H1 (cell line): ENCODE data around the gene CROCC2. TPM values are rescaled to one million over a fixed set of nuclear protein-coding genes. Genes with fewer than 3 reads are reported as not detected.

ENCODE experiments used
- CTCF ChIA-PET: fragments of 300-600 bp; sonication (Branson Sonifier 250); formaldehyde crosslinking; loops from one replicate; lab custom pipeline; 2021; ENCODE audit not compliant: partially characterized antibody; lab: Charles Lee
- POLR2A ChIA-PET: fragments of 300-600 bp; sonication (Branson Sonifier 250); formaldehyde crosslinking; loops from one replicate; lab custom pipeline; 2021; ENCODE audit warnings: inconsistent platforms; ENCODE audit not compliant: partially characterized antibody; lab: Charles Lee
- DNase-seq, 2 experiments: peaks; one replicate each; pipeline versions ENCODE4 v3.0.0 to v3.0.0-alpha.2; 2010 to 2022; ENCODE audit warnings: low spot score in 2 of 2, low read depth in 1 of 2, mixed read lengths in 1 of 2
- FAIRE-seq: peaks from 2 replicates; lab custom pipeline; 2011; peaks lifted over from hg19 to GRCh38; lab: Jason Lieb, UNC
- H2AFZ ChIP-seq: 2 replicates; pipeline ENCODE4 v1.8.1; 2012; ENCODE audit warnings: low read length, inconsistent platforms
- H2AK5ac ChIP-seq: 2 replicates; pipeline ENCODE4 v1.6.1; 2013; ENCODE audit warnings: low read depth, low read length
- H2BK120ac ChIP-seq: replicated peaks from 2 replicates; pipeline ENCODE3; 2013; ENCODE audit warnings: low read depth, low read length, inconsistent platforms
- H2BK12ac ChIP-seq: 2 replicates; pipeline ENCODE4 v1.6.1; 2013; ENCODE audit warnings: low read depth, low read length
- H2BK15ac ChIP-seq: 2 replicates; pipeline ENCODE4 v1.6.1; 2013; ENCODE audit warnings: low read length
- H2BK20ac ChIP-seq: 2 replicates; pipeline ENCODE4 v1.6.1; 2013; ENCODE audit warnings: low read length
- H2BK5ac ChIP-seq: 2 replicates; pipeline ENCODE4 v1.6.1; 2013; ENCODE audit warnings: low read depth, low read length
- H3K14ac ChIP-seq: 2 replicates; pipeline ENCODE4 v1.6.1; 2013; ENCODE audit warnings: inconsistent platforms; ENCODE audit not compliant: insufficient read length
- H3K18ac ChIP-seq: 2 replicates; pipeline ENCODE4 v1.6.1; 2013; ENCODE audit warnings: low read length; ENCODE audit errors: extremely low read depth
- H3K23ac ChIP-seq: 2 replicates; pipeline ENCODE4 v1.6.1; 2013; ENCODE audit warnings: inconsistent platforms; ENCODE audit not compliant: insufficient read length
- H3K23me2 ChIP-seq: 2 replicates; pipeline ENCODE4 v1.6.1; 2013; ENCODE audit warnings: low read depth, low read length
- H3K27ac ChIP-seq: 2 replicates; pipeline ENCODE4 v1.6.1; 2011; ENCODE audit warnings: low read depth, low read length, inconsistent platforms
- H3K27me3 ChIP-seq, 4 experiments: replicated peaks in 1 of 4; 1 replicate in 1 of 4; 2 replicates in 3 of 4; pipeline versions ENCODE4 v1.6.1 to v1.8.1; 2011 to 2013; ENCODE audit warnings: low read length in 3 of 4, mild to moderate bottlenecking in 3 of 4, inconsistent platforms in 2 of 4, mixed read lengths in 2 of 4, moderate library complexity in 1 of 4; ENCODE audit not compliant: control insufficient read depth in 3 of 4, insufficient read depth in 3 of 4; ENCODE audit errors: extremely low read depth in 1 of 4
- H3K36me3 ChIP-seq, 4 experiments: 2 replicates each; pipeline versions ENCODE4 v1.6.1 to v1.8.1; 2011 to 2013; ENCODE audit warnings: mild to moderate bottlenecking in 4 of 4, low read length in 3 of 4, moderate library complexity in 2 of 4, control low read depth in 1 of 4, inconsistent platforms in 1 of 4; ENCODE audit not compliant: insufficient read depth in 4 of 4, control insufficient read depth in 2 of 4
- H3K4ac ChIP-seq: replicated peaks from 2 replicates; pipeline ENCODE3; 2013; ENCODE audit warnings: low read length, low read depth, mixed read lengths, inconsistent platforms; ENCODE audit not compliant: insufficient read length
- H3K4me1 ChIP-seq, 4 experiments: replicated peaks in 1 of 4; 1 replicate in 1 of 4; 2 replicates in 3 of 4; pipeline versions ENCODE4 v1.6.1 to v1.8.1; 2011 to 2013; ENCODE audit warnings: low read length in 3 of 4, inconsistent platforms in 2 of 4, mixed read lengths in 1 of 4; ENCODE audit not compliant: insufficient read depth in 4 of 4, control insufficient read depth in 3 of 4
- H3K4me2 ChIP-seq, 2 experiments: 2 replicates each; pipeline versions ENCODE4 v1.6.1 to v1.8.1; 2011 to 2013; ENCODE audit warnings: low read depth in 2 of 2, low read length in 2 of 2, control low read depth in 1 of 2, inconsistent platforms in 1 of 2, mild to moderate bottlenecking in 1 of 2; ENCODE audit not compliant: insufficient read depth in 1 of 2
- H3K4me3 ChIP-seq, 4 experiments: fragments of 200-600, 300-600 bp in 1 of 4; sonication (generic), shearing (Covaris generic), sonication (Bioruptor Twin) in 1 of 4; 2 replicates each; pipeline versions ENCODE4 v1.5.1 to v1.8.1; 2011 to 2016; ENCODE audit warnings: low read length in 4 of 4, low read depth in 3 of 4, control low read depth in 2 of 4, inconsistent platforms in 2 of 4, mild to moderate bottlenecking in 2 of 4, mixed read lengths in 1 of 4, moderate library complexity in 1 of 4; ENCODE audit not compliant: insufficient read depth in 2 of 4; ENCODE audit errors: extremely low read depth in 1 of 4
- H3K56ac ChIP-seq: replicated peaks from 2 replicates; pipeline ENCODE3; 2013; ENCODE audit warnings: low read depth, mild to moderate bottlenecking, mixed read lengths, low read length, inconsistent platforms; ENCODE audit not compliant: insufficient read length
- H3K79me1 ChIP-seq: 2 replicates; pipeline ENCODE4 v1.6.1; 2013; ENCODE audit warnings: low read depth, low read length, control low read depth
- H3K79me2 ChIP-seq, 2 experiments: 2 replicates each; pipeline versions ENCODE4 v1.6.1 to v1.8.1; 2012 to 2013; ENCODE audit warnings: low read length in 2 of 2, mild to moderate bottlenecking in 2 of 2, inconsistent platforms in 1 of 2; ENCODE audit not compliant: insufficient read depth in 2 of 2, control insufficient read depth in 1 of 2
- H3K9ac ChIP-seq, 4 experiments: replicated peaks in 1 of 4; 1 replicate in 1 of 4; 2 replicates in 3 of 4; pipeline versions ENCODE4 v1.6.1 to v1.8.1; 2011 to 2013; ENCODE audit warnings: low read depth in 3 of 4, low read length in 3 of 4, control low read depth in 2 of 4, mild to moderate bottlenecking in 2 of 4, moderate library complexity in 2 of 4, inconsistent platforms in 1 of 4; ENCODE audit errors: extremely low read depth in 1 of 4
- H3K9me3 ChIP-seq, 2 experiments: 2 replicates each; pipeline versions ENCODE4 v1.6.1 to v1.8.1; 2012 to 2013; ENCODE audit warnings: mild to moderate bottlenecking in 2 of 2, moderate library complexity in 2 of 2, control low read depth in 1 of 2, inconsistent platforms in 1 of 2, low read depth in 1 of 2, low read length in 1 of 2, mixed read lengths in 1 of 2; ENCODE audit not compliant: insufficient read depth in 2 of 2
- H4K20me1 ChIP-seq, 2 experiments: replicated peaks in 1 of 2; 2 replicates each; pipeline versions ENCODE3 to v1.8.1; 2011 to 2013; ENCODE audit warnings: inconsistent platforms in 2 of 2, low read length in 2 of 2, mild to moderate bottlenecking in 1 of 2; ENCODE audit not compliant: insufficient read depth in 2 of 2, control insufficient read depth in 1 of 2
- H4K5ac ChIP-seq: 2 replicates; pipeline ENCODE4 v1.6.1; 2013; ENCODE audit warnings: low read length, low read depth, mixed read lengths, inconsistent platforms; ENCODE audit not compliant: insufficient read length
- H4K8ac ChIP-seq: 2 replicates; pipeline ENCODE4 v1.8.0; 2013; ENCODE audit warnings: mild to moderate bottlenecking, moderate library complexity, low read length, inconsistent platforms; ENCODE audit not compliant: insufficient read depth; ENCODE audit errors: extremely low read depth
- H4K91ac ChIP-seq: replicated peaks from 2 replicates; pipeline ENCODE3; 2013; ENCODE audit warnings: low read length, mixed read lengths, inconsistent platforms; ENCODE audit not compliant: insufficient read length
- GTF2F1 ChIP-seq: IDR thresholded peaks from 2 replicates; pipeline ENCODE4 v1.6.1; 2012; ENCODE audit warnings: low read depth, low read length, improper control_type of control experiment, borderline replicate concordance
- NRF1 ChIP-seq: IDR thresholded peaks from 2 replicates; pipeline ENCODE4 v1.6.1; 2011; ENCODE audit warnings: mild to moderate bottlenecking, low read depth, low read length, improper control_type of control experiment
- WGBS, 2 experiments: shearing (Covaris generic) in 1 of 2; methylation state at CpG; one replicate each; pipeline versions ENCODE4 v1.1.6 to v1.1.7; 2013 to 2015; ENCODE audit warnings: low lambda C conversion rate in 2 of 2, mixed read lengths in 2 of 2, inconsistent platforms in 1 of 2, low coverage in 1 of 2, missing lambda C conversion rate in 1 of 2; ENCODE audit not compliant: insufficient replicate concordance in 2 of 2, insufficient coverage in 1 of 2, insufficient read length in 1 of 2; ENCODE audit errors: extremely low coverage in 1 of 2, missing lambda C conversion rate in 1 of 2; 5-methylcytosine and 5-hydroxymethylcytosine counted together
- polyA plus RNA-seq, 7 experiments: library from polyadenylated mRNA; depleted of rRNA in 3 of 7; stranded (reverse) in 5 of 7; unstranded in 2 of 7; fragments of >200 nt in 5 of 7; fragments of 200-250 nt in 2 of 7; gene quantifications; 1 replicate in 5 of 7; 2 replicates in 1 of 7; 4 replicates in 1 of 7; pipeline versions ENCODE4 v1.2.1 to v1.2.3, GENCODE V29; 2011 to 2013; ENCODE audit warnings: missing spikeins in 2 of 7, mixed read lengths in 2 of 7
- total RNA-seq: library from RNA; stranded (reverse); fragmentation: NEBNext Ultra II Directional; extraction: Animal tissue kit (Norgen Biotek cat#: 25700); gene quantifications from 2 replicates; pipeline ENCODE4 v1.2.1, GENCODE V29; 2021

The CROCC2 gene
- total and polyA plus RNA-seq, 2 of the 8 experiments (the other 6 are each of a cell fraction or from before 2014, with no cell fraction given): not detected

DNA sequence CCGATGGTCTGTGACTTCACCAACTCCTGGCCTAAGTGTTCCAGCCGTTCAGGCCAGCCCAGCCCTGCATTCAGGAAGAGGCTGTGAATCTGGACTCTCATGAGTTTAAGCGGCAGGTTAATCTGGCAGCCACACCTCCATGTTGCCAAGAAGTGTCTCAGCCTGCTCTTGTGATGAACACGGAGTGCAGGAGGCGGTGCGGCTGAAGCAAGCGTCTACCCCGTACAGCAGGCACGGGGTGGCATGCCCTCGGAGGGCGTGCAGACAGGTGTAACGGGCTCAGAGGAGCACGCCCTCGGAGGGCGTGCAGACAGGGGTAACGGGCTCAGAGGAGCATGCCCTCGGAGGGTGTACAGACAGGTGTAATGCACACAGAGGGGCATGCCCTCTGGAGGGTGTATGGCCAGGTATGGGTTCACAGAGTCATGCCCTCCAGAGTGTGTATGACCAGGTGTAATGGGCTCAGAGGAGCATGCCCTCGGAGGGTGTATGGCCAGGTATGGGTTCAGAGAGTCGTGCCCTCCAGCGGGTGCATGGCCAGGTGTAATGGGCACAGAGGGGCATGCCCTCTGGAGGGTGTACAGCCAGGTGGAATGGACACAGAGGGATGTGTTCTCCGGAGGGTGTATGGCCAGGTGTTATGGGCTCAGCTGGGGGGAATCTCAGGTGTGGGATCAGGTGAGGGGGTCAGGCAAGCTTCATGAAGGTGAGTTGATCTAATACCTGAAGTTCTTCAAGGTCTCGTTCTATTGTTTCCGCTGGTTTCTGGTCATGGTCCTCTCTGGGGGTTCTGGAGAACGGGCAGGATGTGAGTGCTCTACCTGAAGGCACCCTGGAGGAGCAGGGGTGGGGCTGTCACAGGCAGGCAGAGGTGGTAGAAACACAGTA lies 22.6 kb downstream of the CROCC2 start:
- H3K79me2 ChIP-seq: no peaks in the 10 kb centered on the region
- H4K20me1 ChIP-seq: no peaks in the 10 kb centered on the region
- H2BK15ac ChIP-seq: no peak overlapping the region
- H3K14ac ChIP-seq: no peak overlapping the region
- H3K18ac ChIP-seq: no peak overlapping the region
- no peak overlapping the region for H2BK12ac ChIP-seq
- ChIA-PET POLR2A (no interaction called here), CTCF (interaction anchor here (1.3 kb wide), 1 partner anchor 12 kb away, joined by 3 read pairs; no protein-coding TSS in a partner anchor)
- H3K4me3 ChIP-seq: no peak overlapping the region
- no peak overlapping the region for H4K5ac ChIP-seq
- DNase-seq: peak in 1 of 2 experiments; percentile 32
- no peak overlapping the region for H3K4me2 ChIP-seq
- WGBS, 2 experiments: 85% methylated on average over 22 of the region's 24 CpGs; no CpG with 5 or more reads in 1 of the 2 experiments
- no peaks in the 10 kb centered on the region for H3K27me3 ChIP-seq
- H3K23ac ChIP-seq: no peak overlapping the region
- no peak overlapping the region for H4K8ac ChIP-seq
- no peak for FAIRE-seq
- TF ChIP-seq NRF1 (no peak), GTF2F1 (no peak)
- no peaks in the 10 kb centered on the region for H3K79me1 ChIP-seq
- H2AFZ ChIP-seq: no peak overlapping the region
- H3K27ac ChIP-seq: no peak overlapping the region
- no peak overlapping the region for H2AK5ac ChIP-seq
- H3K9me3 ChIP-seq: no peaks in the 10 kb centered on the region
- H2BK120ac ChIP-seq: no peak overlapping the region
- H3K4me1 ChIP-seq: no peaks in the 10 kb centered on the region
- H3K9ac ChIP-seq: no peak overlapping the region
- no peaks in the 10 kb centered on the region for H3K23me2 ChIP-seq
- no peaks in the 10 kb centered on the region for H3K36me3 ChIP-seq
- H4K91ac ChIP-seq: no peak overlapping the region
- no peak overlapping the region for H2BK20ac ChIP-seq
- H3K56ac ChIP-seq: no peak overlapping the region
- no peak overlapping the region for H2BK5ac ChIP-seq
- H3K4ac ChIP-seq: no peak overlapping the region
